OCI-M2 (cell line): ENCODE measurements around the gene CYS1.
"Not testable (repeated sequence)": the region's sequence is repeated elsewhere in the genome, so short reads cannot be mapped to it uniquely, and the experiment has no call there.

ENCODE experiments used
- DNase-seq: peaks from one replicate; lab custom pipeline; 2025; ENCODE audit not compliant: unreplicated experiment; lab: John Stamatoyannopoulos, UW

Gene CYS1

GRCh38 chr2:10094271-10094814 lies 14.1 kb upstream of the CYS1 start:
- DNase-seq: no peak

- not testable (repeated sequence) for DNase-seq
Measured at GRCh38 chr2:10091889-10092244, 11.7 kb upstream of the CYS1 start.

GRCh38 chr2:10091182-10091888 lies 11.1 kb upstream of the CYS1 start:
- no peak for DNase-seq

GRCh38 chr2:10089565-10090190 lies 9.5 kb upstream of the CYS1 start:
- DNase-seq: no peak

GRCh38 chr2:10087360-10087759 lies 7.1 kb upstream of the CYS1 start:
- DNase-seq: no peak

GRCh38 chr2:10086950-10087349 lies 6.7 kb upstream of the CYS1 start:
- DNase-seq: no peak

- no peak for DNase-seq
Measured at GRCh38 chr2:10085668-10086059, 5.5 kb upstream of the CYS1 start.

- no peak for DNase-seq
Measured at GRCh38 chr2:10085043-10085667, 4.9 kb upstream of the CYS1 start.

GRCh38 chr2:10084223-10084865 lies 4.1 kb upstream of the CYS1 start:
- no peak for DNase-seq

- DNase-seq: no peak
Measured at GRCh38 chr2:10083692-10084211, 3.5 kb upstream of the CYS1 start.

- no peak for DNase-seq
Measured at GRCh38 chr2:10083046-10083445, 2.8 kb upstream of the CYS1 start.

- no peak for DNase-seq
Measured at GRCh38 chr2:10080536-10081304, 509 bp upstream of the CYS1 start.

GRCh38 chr2:10079266-10079869 lies 843 bp downstream of the CYS1 start:
- DNase-seq: no peak

- DNase-seq: no peak
Measured at GRCh38 chr2:10078704-10079265, 1.4 kb downstream of the CYS1 start.

GRCh38 chr2:10078001-10078400 lies 2.2 kb downstream of the CYS1 start:
- DNase-seq: no peak

GRCh38 chr2:10076988-10077527 lies 3.2 kb downstream of the CYS1 start:
- DNase-seq: no peak

- DNase-seq: no peak
Measured at GRCh38 chr2:10076511-10076910, 3.7 kb downstream of the CYS1 start.

GRCh38 chr2:10075571-10076209 lies 4.5 kb downstream of the CYS1 start:
- DNase-seq: no peak

- DNase-seq: no peak
Measured at GRCh38 chr2:10075101-10075500, 5.1 kb downstream of the CYS1 start.
